Loucy (cell line): ENCODE measurements around the gene EBLN1.

Experiments
- H2AFZ ChIP-seq: fragments of 200-600 bp; sonication (generic); 2 replicates; pipeline ENCODE4 v1.6.0; 2016; ENCODE audit warnings: antibody characterized with exemption, mild to moderate bottlenecking, low read length, moderate library complexity
- H3F3A ChIP-seq: fragments of 200-600 bp; 2 replicates; pipeline ENCODE4 v1.6.0; 2016; ENCODE audit warnings: antibody characterized with exemption, low read depth, mild to moderate bottlenecking
- H3K27me3 ChIP-seq: fragments of 200-600 bp; sonication (generic); 2 replicates; pipeline ENCODE4 v1.6.1; 2014; ENCODE audit warnings: low read length, mild to moderate bottlenecking; ENCODE audit not compliant: insufficient read depth, poor library complexity, severe bottlenecking
- H3K36me3 ChIP-seq: fragments of 200-600 bp; sonication (generic); 2 replicates; pipeline ENCODE4 v1.6.1; 2016; ENCODE audit warnings: low read length; ENCODE audit not compliant: insufficient read depth
- H3K4me1 ChIP-seq: fragments of 200-600 bp; sonication (generic); 2 replicates; pipeline ENCODE4 v1.5.1; 2014; ENCODE audit warnings: low read length, mild to moderate bottlenecking; ENCODE audit not compliant: insufficient read depth, poor library complexity, severe bottlenecking
- H3K4me2 ChIP-seq: fragments of 200-600 bp; sonication (generic); 2 replicates; pipeline ENCODE4 v1.6.0; 2014; ENCODE audit warnings: antibody characterized with exemption, low read length, low read depth, mild to moderate bottlenecking; ENCODE audit not compliant: poor library complexity, severe bottlenecking
- H3K4me3 ChIP-seq: fragments of 200-600 bp; sonication (generic); 2 replicates; pipeline ENCODE4 v1.5.1; 2014; ENCODE audit warnings: low read length, mild to moderate bottlenecking, mixed read lengths; ENCODE audit not compliant: poor library complexity, severe bottlenecking
- H3K79me2 ChIP-seq: fragments of 200-600 bp; sonication (generic); 2 replicates; pipeline ENCODE4 v1.6.1; 2014; ENCODE audit warnings: low read length; ENCODE audit not compliant: insufficient read depth
- H3K9ac ChIP-seq: fragments of 200-600 bp; sonication (generic); 2 replicates; pipeline ENCODE4 v1.6.0; 2014; ENCODE audit warnings: mild to moderate bottlenecking, low read depth, low read length, moderate library complexity; ENCODE audit not compliant: poor library complexity, severe bottlenecking
- H3K9me2 ChIP-seq: fragments of 200-600 bp; sonication (generic); replicated peaks from 2 replicates; pipeline ENCODE4 v1.6.1; 2016; ENCODE audit warnings: low read depth, low read length, mixed read lengths
- H3K9me3 ChIP-seq: fragments of 200-600 bp; sonication (generic); 2 replicates; pipeline ENCODE4 v1.6.1; 2014; ENCODE audit warnings: mild to moderate bottlenecking, antibody characterized with exemption, low read length, low read depth; ENCODE audit not compliant: insufficient read depth
- H4K20me1 ChIP-seq: fragments of 200-600 bp; sonication (generic); 2 replicates; pipeline ENCODE4 v1.6.0; 2014; ENCODE audit warnings: antibody characterized with exemption, low read length, mild to moderate bottlenecking; ENCODE audit not compliant: insufficient read depth, poor library complexity, severe bottlenecking
- CTCF ChIP-seq: fragments of 200-600 bp; sonication (generic); conservative IDR thresholded peaks from 2 replicates; pipeline ENCODE4 v1.5.1; 2014; ENCODE audit warnings: mild to moderate bottlenecking, antibody characterized with exemption, low read length
- EZH2phosphoT487 ChIP-seq: fragments of 200-600 bp; IDR thresholded peaks from 2 replicates; pipeline ENCODE4 v1.6.1; 2018; ENCODE audit warnings: antibody characterized with exemption, mild to moderate bottlenecking, moderate library complexity, borderline replicate concordance

EBLN1 gene

GRCh38 chr10:22250897-22251660 lies 33.3 kb upstream of the EBLN1 start:
- peaks cover 49% of the 10 kb centered on the region for H3K4me1 ChIP-seq
- no peaks in the 10 kb centered on the region for H3K27me3 ChIP-seq
- H3K9me3 ChIP-seq = no peaks in the 10 kb centered on the region
- no peaks in the 10 kb centered on the region for H3K36me3 ChIP-seq
- TF ChIP-seq EZH2phosphoT487 (no peak), CTCF (no peak)
- no peaks in the 10 kb centered on the region for H4K20me1 ChIP-seq
- H3K4me2 ChIP-seq = peak overlapping the region; percentile 76
- peaks cover 6% of the 10 kb centered on the region; the same call in 1 of the 2 replicates for H3F3A ChIP-seq
- peaks cover 76% of the 10 kb centered on the region for H3K79me2 ChIP-seq
- peak overlapping the region; percentile 97 for H3K9ac ChIP-seq
- no peak overlapping the region for H2AFZ ChIP-seq
- no peaks in the 10 kb centered on the region for H3K9me2 ChIP-seq
- peak overlapping the region; percentile 79 for H3K4me3 ChIP-seq

GRCh38 chr10:22247636-22248035 lies 29.8 kb upstream of the EBLN1 start:
- peak overlapping the region; percentile 38 for H3K4me3 ChIP-seq
- peaks cover 6% of the 10 kb centered on the region; the same call in 1 of the 2 replicates for H3F3A ChIP-seq
- TF ChIP-seq EZH2phosphoT487 (no peak), CTCF (no peak)
- H3K9ac ChIP-seq = peak overlapping the region; percentile 97
- no peaks in the 10 kb centered on the region for H3K36me3 ChIP-seq
- peaks cover 41% of the 10 kb centered on the region for H3K79me2 ChIP-seq
- H3K4me2 ChIP-seq = peak overlapping the region; percentile 60
- H2AFZ ChIP-seq = peak overlapping the region; percentile 62; the same call in 1 of the 2 replicates
- H3K9me3 ChIP-seq = no peaks in the 10 kb centered on the region
- H3K9me2 ChIP-seq = no peaks in the 10 kb centered on the region
- no peaks in the 10 kb centered on the region for H3K27me3 ChIP-seq
- H4K20me1 ChIP-seq = no peaks in the 10 kb centered on the region
- peaks cover 36% of the 10 kb centered on the region for H3K4me1 ChIP-seq

- no peaks in the 10 kb centered on the region for H3K9me3 ChIP-seq
- no peak for TF ChIP-seq EZH2phosphoT487
- H3K27me3 ChIP-seq = no peaks in the 10 kb centered on the region
- H3K9ac ChIP-seq = peak overlapping the region; percentile 97
- peak overlapping the region; percentile 62 for H2AFZ ChIP-seq
- no peaks in the 10 kb centered on the region for H3K36me3 ChIP-seq
- peak overlapping the region; percentile 38 for H3K4me3 ChIP-seq
- no peaks in the 10 kb centered on the region for H4K20me1 ChIP-seq
- peaks cover 36% of the 10 kb centered on the region for H3K4me1 ChIP-seq
- H3K9me2 ChIP-seq = no peaks in the 10 kb centered on the region
- H3F3A ChIP-seq = peaks cover 6% of the 10 kb centered on the region; the same call in 1 of the 2 replicates
- peaks cover 33% of the 10 kb centered on the region for H3K79me2 ChIP-seq
- H3K4me2 ChIP-seq = peak overlapping the region; percentile 60
Observed at GRCh38 chr10:22246680-22247391, 29.0 kb upstream of the EBLN1 start.
